HEK293 (cell line): ENCODE data around the gene ZBED1.

Experiments
- CTCF ChIP-seq: fragments of 450-650 bp; formaldehyde crosslinking; IDR thresholded peaks from 2 replicates; pipeline ENCODE4 v1.5.1; 2016; ENCODE audit warnings: missing biosample characterization, missing genetic modification characterization
- OVOL3 ChIP-seq: fragments of 450-650 bp; formaldehyde crosslinking; IDR thresholded peaks from 2 replicates; pipeline ENCODE4 v1.5.1; 2016; ENCODE audit warnings: missing biosample characterization, missing genetic modification characterization
- ZBTB11 ChIP-seq: fragments of 450-650 bp; formaldehyde crosslinking; conservative IDR thresholded peaks from 2 replicates; pipeline ENCODE4 v1.5.1; 2016; ENCODE audit warnings: low read depth, missing biosample characterization, missing genetic modification characterization

- TF ChIP-seq CTCF (tag by site-specific recombination), result no peak
- no peak for TF ChIP-seq ZBTB11 (tag by site-specific recombination)
- no peak for TF ChIP-seq OVOL3 (tag by site-specific recombination)
Measured at GRCh38 chrX:2523911-2524310, 23.1 kb upstream of the ZBED1 start.
